Measurements from ENCODE around the gene TMEM14B. TPM values are rescaled to one million over a fixed set of nuclear protein-coding genes. Genes with fewer than 3 reads are reported as not detected.

Gene TMEM14B
- total and polyA plus RNA-seq, 2 donors (not counting 3 experiments of a cell fraction or from before 2014, with no cell fraction given) = 58.2 to 73.1 TPM

- Histone ChIP-seq H3K9me1 (replicated peaks; ENCODE audit: control insufficient read depth, extremely low read depth, insufficient read depth, low read length) (no peaks in the 10 kb centered on the region), H3K4me3 (replicated peaks in 1 of 3; ENCODE audit: insufficient read depth in 1 of 3, low read depth in 1 of 3, low read length in 3 of 3) (no peak overlapping the region), H3K79me2 (ENCODE audit: control insufficient read depth, insufficient read depth, low read length) (no peaks in the 10 kb centered on the region), H4K20me1 (replicated peaks; ENCODE audit: control insufficient read depth, extremely low read depth, insufficient read depth, low read length) (no peaks in the 10 kb centered on the region), H3K4me2 (ENCODE audit: insufficient read depth, low read length) (no peak overlapping the region), H3K9me3 (replicated peaks; ENCODE audit: control insufficient read depth, insufficient read depth, low read length) (no peaks in the 10 kb centered on the region), H3K9ac (replicated peaks; ENCODE audit: extremely low read depth, insufficient read depth, low read length) (no peak overlapping the region), H3K27me3 (ENCODE audit: control insufficient read depth in 2 of 2, insufficient read depth in 2 of 2, low read length in 2 of 2) (no peaks in the 10 kb centered on the region), H3K36me3 (ENCODE audit: control insufficient read depth in 2 of 2, extremely low read depth in 1 of 2, insufficient read depth in 2 of 2, low read length in 2 of 2) (no peaks in the 10 kb centered on the region), H3K4me1 (ENCODE audit: control insufficient read depth, extremely low read depth, insufficient read depth, low read length) (peaks cover 15% of the 10 kb centered on the region), H2AFZ (ENCODE audit: low read depth, low read length) (no peak overlapping the region), H3K27ac (ENCODE audit: insufficient read depth, low read depth, low read length) (no peak overlapping the region)
- FAIRE-seq = peak; percentile 12
- BruUV-seq (replicated peaks) = no TSS peak
- ChIA-PET CTCF (no interaction called here), POLR2A (no interaction called here)
- TF ChIP-seq POLR2AphosphoS5 (IDR thresholded peaks at IDR 0.05; ENCODE audit: insufficient read depth, low read depth, low read length) (no peak), MYC (IDR thresholded peaks at IDR 0.05; ENCODE audit: low read depth, low read length) (no peak), FOS (IDR thresholded peaks at IDR 0.05; ENCODE audit: borderline replicate concordance, insufficient read depth, low read length) (peak; percentile 41)
- intact Hi-C loops (cut with micrococcal nuclease) = no loop called here
- dilution Hi-C loops (cut with MboI; ENCODE audit: extremely low pct_ligation_motif_present, low sequenced_read_pairs) = no loop called here
- DNase-seq (ENCODE audit: low read depth, low spot score) = peak; percentile 53
Measured at GRCh38 chr6:10763006-10763405, 15.4 kb downstream of the TMEM14B start.

DNA sequence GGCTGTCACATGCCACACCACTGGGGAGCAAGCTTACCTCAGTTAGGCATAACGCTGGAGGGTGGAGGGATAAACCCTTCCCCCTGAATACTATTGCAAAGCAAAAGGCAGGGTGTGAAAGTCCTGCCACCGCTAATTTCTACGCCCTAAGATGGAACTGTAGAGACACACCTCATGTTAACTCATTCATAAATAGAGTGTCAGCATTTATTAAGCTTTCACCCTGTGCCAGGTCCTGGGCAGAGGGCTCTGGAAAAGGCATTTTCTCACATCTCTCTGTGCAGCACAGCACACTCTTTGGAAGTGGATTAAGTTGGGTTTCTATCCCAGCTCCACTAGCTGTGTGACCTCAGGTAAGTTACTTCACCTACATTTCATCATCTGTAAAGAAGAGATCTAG lies 21.8 kb downstream of the TMEM14B start:
- CTCF ChIA-PET = interaction anchor here (1.0 to 2.1 kb wide), 3 partner anchors 10 to 185 kb away, joined by 3 to 13 read pairs (median 4); no protein-coding TSS in a partner anchor
- Histone ChIP-seq H3K4me2 (ENCODE audit: insufficient read depth, low read length) (no peak overlapping the region), H3K9ac (replicated peaks; ENCODE audit: extremely low read depth, insufficient read depth, low read length) (no peak overlapping the region), H3K4me3 (replicated peaks in 1 of 3; ENCODE audit: insufficient read depth in 1 of 3, low read depth in 1 of 3, low read length in 3 of 3) (no peak overlapping the region), H4K20me1 (replicated peaks; ENCODE audit: control insufficient read depth, extremely low read depth, insufficient read depth, low read length) (no peaks in the 10 kb centered on the region), H3K9me1 (replicated peaks; ENCODE audit: control insufficient read depth, extremely low read depth, insufficient read depth, low read length) (no peaks in the 10 kb centered on the region), H3K9me3 (replicated peaks; ENCODE audit: control insufficient read depth, insufficient read depth, low read length) (no peaks in the 10 kb centered on the region), H2AFZ (ENCODE audit: low read depth, low read length) (no peak overlapping the region), H3K4me1 (ENCODE audit: control insufficient read depth, extremely low read depth, insufficient read depth, low read length) (no peaks in the 10 kb centered on the region), H3K79me2 (ENCODE audit: control insufficient read depth, insufficient read depth, low read length) (no peaks in the 10 kb centered on the region), H3K27me3 (ENCODE audit: control insufficient read depth in 2 of 2, insufficient read depth in 2 of 2, low read length in 2 of 2) (no peaks in the 10 kb centered on the region), H3K27ac (ENCODE audit: insufficient read depth, low read depth, low read length) (no peak overlapping the region), H3K36me3 (ENCODE audit: control insufficient read depth in 2 of 2, extremely low read depth in 1 of 2, insufficient read depth in 2 of 2, low read length in 2 of 2) (peaks cover 0 to 2% of the 10 kb centered on the region in 2 experiments)
- intact Hi-C loops (cut with micrococcal nuclease) (no loop called here), dilution Hi-C loops (cut with MboI; ENCODE audit: extremely low pct_ligation_motif_present, low sequenced_read_pairs) (no loop called here)
- FAIRE-seq (no peak), DNase-seq (ENCODE audit: low read depth, low spot score) (no peak)
- TF ChIP-seq JUN (IDR thresholded peaks at IDR 0.05; ENCODE audit: borderline replicate concordance, insufficient read depth, insufficient read length, low read depth) = no peak
- no peak for TF ChIP-seq EZH2 (IDR thresholded peaks at IDR 0.05; ENCODE audit: borderline replicate concordance, low read depth, low read length, severe bottlenecking)
- no peak for TF ChIP-seq POLR2A (IDR thresholded peaks at IDR 0.05; ENCODE audit: low read depth, low read length)
- no peak for TF ChIP-seq MYC (IDR thresholded peaks at IDR 0.05; ENCODE audit: low read depth, low read length)
- TF ChIP-seq GATA2 (IDR thresholded peaks at IDR 0.05; ENCODE audit: insufficient read depth, insufficient read length, low read depth, low read length) = no peak
- TF ChIP-seq CTCF (IDR thresholded peaks at IDR 0.05; ENCODE audit: extremely low read depth in 1 of 2, insufficient read depth in 1 of 2, low read depth in 1 of 2, low read length in 2 of 2) = no peak
- no peak for TF ChIP-seq FOS (IDR thresholded peaks at IDR 0.05; ENCODE audit: borderline replicate concordance, insufficient read depth, low read length)
- TF ChIP-seq POLR2AphosphoS5 (IDR thresholded peaks at IDR 0.05; ENCODE audit: insufficient read depth, low read depth, low read length) = no peak
- TF ChIP-seq, protein P1, sequence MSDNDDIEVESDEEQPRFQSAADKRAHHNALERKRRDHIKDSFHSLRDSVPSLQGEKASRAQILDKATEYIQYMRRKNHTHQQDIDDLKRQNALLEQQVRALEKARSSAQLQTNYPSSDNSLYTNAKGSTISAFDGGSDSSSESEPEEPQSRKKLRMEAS (IDR thresholded peaks at IDR 0.05; ENCODE audit: insufficient read depth, insufficient read length) = no peak
- POLR2A ChIA-PET = no interaction called here
- no TSS peak for BruUV-seq (replicated peaks)
